Astrocyte of the cerebellum (primary cell): ENCODE data around the gene MZT2A.
"Not testable (repeated sequence)": the region's sequence is repeated elsewhere in the genome, so short reads cannot be mapped to it uniquely, and the experiment has no call there.

Experiments used
- DNase-seq: peaks from one replicate; pipeline ENCODE4 v3.0.0-alpha.2; 2011; ENCODE audit warnings: low read depth
- H3K4me3 ChIP-seq: 2 replicates; pipeline ENCODE4 v1.5.1; 2011; ENCODE audit warnings: mild to moderate bottlenecking, low read depth, low read length, moderate library complexity
- in situ Hi-C: cut with HindIII; loops from 2 replicates; pipeline ENCODE4 v1.10.0; 2017; ENCODE audit warnings: low sequenced_read_pairs
- TF ChIP-seq, protein P1 (sequence below): IDR thresholded peaks from 2 replicates; pipeline ENCODE4 v1.5.1; 2012; ENCODE audit warnings: low read length, low read depth, moderate library complexity, mild to moderate bottlenecking; ENCODE audit errors: missing control alignments

The MZT2A gene

DNA sequence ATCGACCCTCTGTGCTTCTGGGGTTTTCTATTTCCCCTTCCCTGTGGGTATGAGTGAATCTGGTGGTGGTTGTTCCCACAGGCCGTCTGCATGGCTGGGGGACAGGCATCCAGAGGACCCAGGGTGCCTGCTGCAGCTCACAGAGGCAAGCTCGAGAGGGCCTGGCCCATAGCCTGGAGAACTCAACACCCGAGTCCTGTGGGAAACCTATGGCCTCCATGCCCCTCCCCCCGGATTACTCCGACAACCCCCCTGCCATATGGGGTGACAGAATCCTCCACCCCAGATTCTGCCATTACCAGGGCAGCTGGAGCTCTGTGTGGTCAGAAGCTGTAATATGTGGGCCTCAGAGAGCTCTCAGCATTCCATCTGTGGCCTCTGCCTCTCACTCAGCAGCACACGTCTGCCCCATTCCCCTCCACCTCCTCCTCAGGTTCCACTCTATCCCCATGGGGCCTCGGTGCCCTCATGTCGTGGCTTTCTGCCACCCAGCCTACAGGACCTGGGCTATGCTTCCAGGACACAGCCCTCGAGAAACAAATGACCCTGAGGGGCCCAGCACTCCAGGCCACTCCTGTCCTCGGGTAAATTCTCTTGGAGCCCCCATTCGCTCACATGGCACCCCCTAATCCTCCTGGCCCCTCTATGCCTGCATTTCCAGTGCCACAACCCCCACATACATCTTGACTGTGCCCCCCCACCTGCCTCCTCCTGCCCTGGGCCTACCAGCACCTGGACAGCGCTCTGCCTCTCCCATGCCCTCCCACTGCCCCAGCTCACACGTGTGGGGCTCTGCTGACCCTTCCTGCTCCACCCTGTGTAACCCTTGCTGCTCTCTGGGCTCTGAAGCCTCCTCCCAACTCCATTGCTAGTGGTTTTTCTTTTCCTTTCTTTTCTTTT lies 3.6 kb downstream of the MZT2A start:
- no peak overlapping the region for H3K4me3 ChIP-seq
- in situ Hi-C loops: no loop called here
- DNase-seq: no peak
- TF ChIP-seq, protein P1, sequence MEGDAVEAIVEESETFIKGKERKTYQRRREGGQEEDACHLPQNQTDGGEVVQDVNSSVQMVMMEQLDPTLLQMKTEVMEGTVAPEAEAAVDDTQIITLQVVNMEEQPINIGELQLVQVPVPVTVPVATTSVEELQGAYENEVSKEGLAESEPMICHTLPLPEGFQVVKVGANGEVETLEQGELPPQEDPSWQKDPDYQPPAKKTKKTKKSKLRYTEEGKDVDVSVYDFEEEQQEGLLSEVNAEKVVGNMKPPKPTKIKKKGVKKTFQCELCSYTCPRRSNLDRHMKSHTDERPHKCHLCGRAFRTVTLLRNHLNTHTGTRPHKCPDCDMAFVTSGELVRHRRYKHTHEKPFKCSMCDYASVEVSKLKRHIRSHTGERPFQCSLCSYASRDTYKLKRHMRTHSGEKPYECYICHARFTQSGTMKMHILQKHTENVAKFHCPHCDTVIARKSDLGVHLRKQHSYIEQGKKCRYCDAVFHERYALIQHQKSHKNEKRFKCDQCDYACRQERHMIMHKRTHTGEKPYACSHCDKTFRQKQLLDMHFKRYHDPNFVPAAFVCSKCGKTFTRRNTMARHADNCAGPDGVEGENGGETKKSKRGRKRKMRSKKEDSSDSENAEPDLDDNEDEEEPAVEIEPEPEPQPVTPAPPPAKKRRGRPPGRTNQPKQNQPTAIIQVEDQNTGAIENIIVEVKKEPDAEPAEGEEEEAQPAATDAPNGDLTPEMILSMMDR: no peak

- H3K4me3 ChIP-seq, DNase-seq, in situ Hi-C loops: not testable (repeated sequence)
These were observed 5.8 kb downstream of the MZT2A start for GRCh38 chr2:131486201-131486902.

DNA sequence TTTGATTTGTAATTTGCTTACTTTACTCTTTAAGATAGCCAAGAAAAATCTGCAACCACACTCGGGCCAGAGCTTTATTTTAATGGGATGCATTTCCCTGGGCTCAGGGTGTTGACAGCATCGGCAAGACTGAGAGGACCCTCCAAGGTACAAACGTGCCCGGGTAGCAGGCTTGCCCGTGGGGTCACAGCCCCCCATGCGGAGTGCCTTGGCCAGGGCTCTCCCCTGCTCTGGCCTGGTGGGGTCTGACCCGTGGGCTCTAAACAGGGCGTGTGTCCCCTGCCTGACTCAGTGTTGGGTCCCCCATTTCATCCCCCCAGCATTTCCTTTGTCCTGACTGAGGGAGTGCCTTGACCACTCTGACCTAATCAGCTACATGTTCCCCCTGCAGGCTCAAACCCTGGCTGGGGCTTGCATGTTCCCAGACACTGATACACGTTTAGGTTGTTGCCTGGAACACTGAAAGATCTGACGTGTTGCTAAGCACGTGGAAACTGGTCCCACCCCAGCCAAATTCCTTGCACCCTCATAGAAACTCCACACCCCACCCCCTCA lies 7.2 kb downstream of the MZT2A start:
- DNase-seq, H3K4me3 ChIP-seq, in situ Hi-C loops: not testable (repeated sequence)

DNA sequence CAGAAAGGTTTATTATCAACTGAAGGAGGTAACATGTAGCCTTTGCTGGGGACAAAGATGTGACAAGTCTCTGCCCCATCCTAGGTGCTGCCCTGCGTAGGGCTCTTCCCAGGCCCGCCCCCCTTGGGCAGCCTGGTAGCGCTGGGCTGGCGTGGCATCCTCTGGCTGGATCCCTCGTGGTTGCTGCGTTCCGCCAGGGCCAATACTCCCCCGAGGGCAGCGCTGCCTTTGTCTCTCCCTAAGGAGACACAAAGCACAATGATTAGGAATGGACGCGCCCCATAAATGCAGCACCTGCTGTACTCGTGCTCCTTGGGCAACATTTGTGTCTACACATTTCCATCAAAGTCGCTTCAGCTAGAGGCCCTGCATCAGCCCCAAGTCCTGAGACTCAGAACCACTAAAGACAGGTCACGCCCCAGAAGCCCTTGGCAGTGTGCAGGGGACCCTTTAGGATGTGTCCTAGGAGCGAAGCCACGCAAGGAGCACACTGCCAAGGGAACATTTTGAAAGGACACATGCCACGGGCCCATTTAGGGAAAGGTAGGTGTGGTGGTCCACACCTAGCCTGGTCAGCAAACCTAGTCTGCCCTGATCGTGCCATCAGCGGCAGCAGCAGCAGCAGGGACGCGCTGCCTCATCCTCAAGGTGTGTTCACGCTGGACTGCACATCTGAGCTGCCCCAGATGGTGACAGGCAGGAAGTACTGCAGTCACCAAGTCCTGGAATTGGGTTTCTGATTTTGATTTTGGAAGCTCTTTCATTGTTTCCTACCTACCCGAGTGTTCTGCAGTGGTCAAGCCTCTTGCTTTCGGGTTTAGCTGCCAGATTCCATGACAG lies 8.0 kb downstream of the MZT2A start:
- DNase-seq, in situ Hi-C loops, H3K4me3 ChIP-seq: not testable (repeated sequence)

DNA sequence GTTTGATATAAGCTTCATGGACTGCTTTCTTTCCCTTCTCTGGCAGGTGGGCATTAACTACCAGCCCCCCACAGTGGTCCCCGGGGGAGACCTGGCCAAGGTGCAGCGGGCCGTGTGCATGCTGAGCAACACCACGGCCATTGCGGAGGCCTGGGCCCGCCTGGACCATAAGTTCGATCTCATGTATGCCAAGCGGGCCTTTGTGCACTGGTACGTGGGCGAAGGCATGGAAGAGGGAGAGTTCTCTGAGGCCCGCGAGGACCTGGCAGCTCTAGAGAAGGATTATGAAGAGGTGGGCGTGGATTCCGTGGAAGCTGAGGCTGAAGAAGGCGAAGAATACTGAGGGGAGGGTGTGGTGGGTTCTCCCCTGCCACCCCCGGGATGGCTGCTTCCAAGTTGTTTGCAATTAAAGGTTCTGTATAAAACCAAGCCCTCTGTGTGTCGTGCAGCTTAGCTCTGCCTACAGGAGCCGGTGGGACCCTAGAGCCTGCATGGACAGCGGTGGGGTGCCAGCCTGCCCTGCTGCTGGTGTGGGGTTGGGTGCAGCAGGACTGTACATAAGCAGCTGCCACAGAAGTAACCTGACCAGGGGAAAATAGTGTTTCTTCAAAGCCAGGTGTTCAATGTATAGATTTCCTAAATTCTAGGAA lies 9.6 kb downstream of the MZT2A start:
- in situ Hi-C loops, H3K4me3 ChIP-seq, DNase-seq: not testable (repeated sequence)

- in situ Hi-C loops, H3K4me3 ChIP-seq, DNase-seq: not testable (repeated sequence)
These were observed 11.8 kb downstream of the MZT2A start for GRCh38 chr2:131480351-131480750.

DNA sequence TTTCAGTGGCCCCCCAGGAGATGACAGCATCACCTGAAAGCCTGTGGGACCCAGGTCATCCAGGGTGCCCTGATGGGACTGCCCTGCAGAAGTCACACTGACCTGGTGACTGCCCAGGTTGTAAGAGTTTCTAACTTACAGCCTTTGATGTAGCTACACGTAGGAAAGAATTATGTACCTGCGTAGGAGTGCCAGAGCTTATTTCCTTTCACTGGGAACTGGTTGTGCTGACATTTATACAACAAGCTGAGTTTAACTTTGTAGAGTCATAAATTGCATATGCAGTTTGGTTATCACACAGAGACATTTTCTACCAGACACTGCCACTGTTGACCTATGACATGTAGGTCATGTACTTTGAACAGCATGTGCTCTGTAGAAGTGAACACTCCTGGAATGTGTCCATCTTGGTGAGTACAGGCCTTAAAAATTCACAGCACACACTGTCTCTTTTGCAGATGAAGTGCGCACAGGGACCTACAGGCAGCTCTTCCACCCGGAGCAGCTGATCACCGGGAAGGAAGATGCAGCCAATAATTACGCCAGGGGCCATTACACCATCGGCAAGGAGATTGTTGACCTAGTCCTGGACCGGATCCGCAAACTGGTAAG lies 13.2 kb downstream of the MZT2A start:
- in situ Hi-C loops, H3K4me3 ChIP-seq, DNase-seq: not testable (repeated sequence)

GRCh38 chr2:131478074-131478849 lies 13.9 kb downstream of the MZT2A start:
- H3K4me3 ChIP-seq, DNase-seq, in situ Hi-C loops: not testable (repeated sequence)

DNA sequence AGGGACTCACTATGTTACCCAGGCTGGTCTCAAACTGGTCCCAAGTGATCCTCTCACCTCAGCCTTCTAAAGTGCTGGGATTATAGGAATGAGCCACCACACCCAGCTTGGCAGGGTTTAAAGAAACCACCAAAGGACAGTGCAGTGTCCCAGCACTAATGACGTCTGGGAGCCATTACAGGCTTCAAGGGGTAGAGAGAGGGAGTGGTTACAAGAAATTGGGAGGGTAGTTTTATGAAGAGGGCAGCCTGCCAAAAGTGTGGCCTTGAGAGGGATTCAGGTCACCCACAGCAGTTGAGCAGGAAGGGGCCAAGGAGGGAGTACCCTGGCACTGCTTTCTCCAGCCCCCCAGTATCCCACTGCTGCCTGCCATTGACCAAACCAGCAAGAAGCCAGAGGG lies 15.0 kb downstream of the MZT2A start:
- DNase-seq, in situ Hi-C loops, H3K4me3 ChIP-seq: not testable (repeated sequence)

GRCh38 chr2:131476363-131476762 lies 15.8 kb downstream of the MZT2A start:
- in situ Hi-C loops, DNase-seq, H3K4me3 ChIP-seq: not testable (repeated sequence)
